Measurements from ENCODE around the gene NAV2.
A peak's percentile ranks its signal among the peaks of the same experiment; 100 is the strongest.

NAV2 gene

GRCh38 chr11:19769820-19770219 is 57.2 kb downstream of the NAV2 start:
- Histone ChIP-seq H3K27me3 (ENCODE audit: control insufficient read depth, insufficient read depth, low read length) (peaks cover 8% of the 10 kb centered on the region; the same call in 1 of the 2 replicates), H3K36me3 (ENCODE audit: control insufficient read depth, insufficient read depth, low read length) (no peaks in the 10 kb centered on the region), H3K4me1 (ENCODE audit: control insufficient read depth, insufficient read depth, low read length) (peaks cover 42% of the 10 kb centered on the region), H3K4me3 (ENCODE audit: low read depth, low read length) (no peak overlapping the region), H3K9me3 (ENCODE audit: control insufficient read depth, insufficient read depth, low read depth, low read length) (no peaks in the 10 kb centered on the region), H3K27ac (ENCODE audit: low read depth, low read length) (no peak overlapping the region), H3K9ac (ENCODE audit: low read length) (no peak overlapping the region)

GRCh38 chr11:19770277-19770676 is 57.6 kb downstream of the NAV2 start:
- Histone ChIP-seq H3K9me3 (ENCODE audit: control insufficient read depth, insufficient read depth, low read depth, low read length) (no peaks in the 10 kb centered on the region), H3K9ac (ENCODE audit: low read length) (no peak overlapping the region), H3K27ac (ENCODE audit: low read depth, low read length) (no peak overlapping the region), H3K4me3 (ENCODE audit: low read depth, low read length) (no peak overlapping the region), H3K36me3 (ENCODE audit: control insufficient read depth, insufficient read depth, low read length) (no peaks in the 10 kb centered on the region), H3K4me1 (ENCODE audit: control insufficient read depth, insufficient read depth, low read length) (peaks cover 42% of the 10 kb centered on the region), H3K27me3 (ENCODE audit: control insufficient read depth, insufficient read depth, low read length) (peaks cover 8% of the 10 kb centered on the region; the same call in 1 of the 2 replicates)

GRCh38 chr11:19771463-19771862 is 58.8 kb downstream of the NAV2 start:
- peak overlapping the region; percentile 76; the same call in 1 of the 2 replicates for H3K27ac ChIP-seq (ENCODE audit: low read depth, low read length)
- no peak overlapping the region for H3K4me3 ChIP-seq (ENCODE audit: low read depth, low read length)
- no peak overlapping the region for H3K9ac ChIP-seq (ENCODE audit: low read length)
- H3K4me1 ChIP-seq (ENCODE audit: control insufficient read depth, insufficient read depth, low read length), result peaks cover 46% of the 10 kb centered on the region
- H3K36me3 ChIP-seq (ENCODE audit: control insufficient read depth, insufficient read depth, low read length), result no peaks in the 10 kb centered on the region
- peaks cover 6% of the 10 kb centered on the region for H3K27me3 ChIP-seq (ENCODE audit: control insufficient read depth, insufficient read depth, low read length)
- no peaks in the 10 kb centered on the region for H3K9me3 ChIP-seq (ENCODE audit: control insufficient read depth, insufficient read depth, low read depth, low read length)

- H3K36me3 ChIP-seq (ENCODE audit: control insufficient read depth, insufficient read depth, low read length), result no peaks in the 10 kb centered on the region
- H3K27me3 ChIP-seq (ENCODE audit: control insufficient read depth, insufficient read depth, low read length), result peaks cover 6% of the 10 kb centered on the region
- H3K9me3 ChIP-seq (ENCODE audit: control insufficient read depth, insufficient read depth, low read depth, low read length), result no peaks in the 10 kb centered on the region
- H3K4me3 ChIP-seq (ENCODE audit: low read depth, low read length), result peak overlapping the region; percentile 30
- H3K4me1 ChIP-seq (ENCODE audit: control insufficient read depth, insufficient read depth, low read length), result peaks cover 49% of the 10 kb centered on the region
- peak overlapping the region; percentile 41 for H3K9ac ChIP-seq (ENCODE audit: low read length)
- H3K27ac ChIP-seq (ENCODE audit: low read depth, low read length), result peak overlapping the region; percentile 76
Observed at GRCh38 chr11:19772480-19772879, 59.8 kb downstream of the NAV2 start.

- H3K9me3 ChIP-seq (ENCODE audit: control insufficient read depth, insufficient read depth, low read depth, low read length), result no peaks in the 10 kb centered on the region
- H3K4me1 ChIP-seq (ENCODE audit: control insufficient read depth, insufficient read depth, low read length), result peaks cover 58% of the 10 kb centered on the region
Observed at GRCh38 chr11:19774329-19774728, 61.7 kb downstream of the NAV2 start.

GRCh38 chr11:19774817-19775580 is 62.4 kb downstream of the NAV2 start:
- Histone ChIP-seq H3K9ac (ENCODE audit: low read length) (no peak overlapping the region), H3K27ac (ENCODE audit: low read depth, low read length) (no peak overlapping the region), H3K36me3 (ENCODE audit: control insufficient read depth, insufficient read depth, low read length) (no peaks in the 10 kb centered on the region), H3K4me3 (ENCODE audit: low read depth, low read length) (no peak overlapping the region), H3K27me3 (ENCODE audit: control insufficient read depth, insufficient read depth, low read length) (peaks cover 11% of the 10 kb centered on the region), H3K4me1 (ENCODE audit: control insufficient read depth, insufficient read depth, low read length) (peaks cover 60% of the 10 kb centered on the region), H3K9me3 (ENCODE audit: control insufficient read depth, insufficient read depth, low read depth, low read length) (no peaks in the 10 kb centered on the region)

More at GRCh38 chr11:19774329-19774728, 61.7 kb downstream of the NAV2 start:
- H3K27me3 ChIP-seq (ENCODE audit: control insufficient read depth, insufficient read depth, low read length), result peaks cover 11% of the 10 kb centered on the region
- no peak overlapping the region for H3K9ac ChIP-seq (ENCODE audit: low read length)
- H3K4me3 ChIP-seq (ENCODE audit: low read depth, low read length), result no peak overlapping the region
- H3K27ac ChIP-seq (ENCODE audit: low read depth, low read length), result no peak overlapping the region
- H3K36me3 ChIP-seq (ENCODE audit: control insufficient read depth, insufficient read depth, low read length), result no peaks in the 10 kb centered on the region

GRCh38 chr11:19775622-19776021 is 63.0 kb downstream of the NAV2 start:
- H3K4me1 ChIP-seq (ENCODE audit: control insufficient read depth, insufficient read depth, low read length), result peaks cover 61% of the 10 kb centered on the region
- H3K36me3 ChIP-seq (ENCODE audit: control insufficient read depth, insufficient read depth, low read length), result no peaks in the 10 kb centered on the region

GRCh38 chr11:19777039-19777376 is 64.4 kb downstream of the NAV2 start:
- Histone ChIP-seq H3K4me3 (ENCODE audit: low read depth, low read length) (peak overlapping the region; percentile 96), H3K9ac (ENCODE audit: low read length) (peak overlapping the region; percentile 80), H3K36me3 (ENCODE audit: control insufficient read depth, insufficient read depth, low read length) (no peaks in the 10 kb centered on the region), H3K9me3 (ENCODE audit: control insufficient read depth, insufficient read depth, low read depth, low read length) (no peaks in the 10 kb centered on the region; the same call in 1 of the 2 replicates), H3K4me1 (ENCODE audit: control insufficient read depth, insufficient read depth, low read length) (peaks cover 50% of the 10 kb centered on the region), H3K27ac (ENCODE audit: low read depth, low read length) (no peak overlapping the region), H3K27me3 (ENCODE audit: control insufficient read depth, insufficient read depth, low read length) (peaks cover 11% of the 10 kb centered on the region)

More at GRCh38 chr11:19775622-19776021, 63.0 kb downstream of the NAV2 start:
- Histone ChIP-seq H3K4me3 (ENCODE audit: low read depth, low read length) (no peak overlapping the region), H3K27me3 (ENCODE audit: control insufficient read depth, insufficient read depth, low read length) (peaks cover 11% of the 10 kb centered on the region), H3K9ac (ENCODE audit: low read length) (no peak overlapping the region), H3K9me3 (ENCODE audit: control insufficient read depth, insufficient read depth, low read depth, low read length) (no peaks in the 10 kb centered on the region), H3K27ac (ENCODE audit: low read depth, low read length) (no peak overlapping the region)

GRCh38 chr11:19777377-19778102 is 64.9 kb downstream of the NAV2 start:
- no peaks in the 10 kb centered on the region for H3K36me3 ChIP-seq (ENCODE audit: control insufficient read depth, insufficient read depth, low read length)
- peak overlapping the region; percentile 80 for H3K9ac ChIP-seq (ENCODE audit: low read length)
- peaks cover 11% of the 10 kb centered on the region for H3K27me3 ChIP-seq (ENCODE audit: control insufficient read depth, insufficient read depth, low read length)
- peak overlapping the region; percentile 96 for H3K4me3 ChIP-seq (ENCODE audit: low read depth, low read length)
- peaks cover 45% of the 10 kb centered on the region for H3K4me1 ChIP-seq (ENCODE audit: control insufficient read depth, insufficient read depth, low read length)
- H3K9me3 ChIP-seq (ENCODE audit: control insufficient read depth, insufficient read depth, low read depth, low read length), result no peaks in the 10 kb centered on the region; the same call in 1 of the 2 replicates
- peak overlapping the region; percentile 70 for H3K27ac ChIP-seq (ENCODE audit: low read depth, low read length)

- H3K9ac ChIP-seq (ENCODE audit: low read length), result no peak overlapping the region
- H3K4me3 ChIP-seq (ENCODE audit: low read depth, low read length), result peak overlapping the region; percentile 96
- H3K4me1 ChIP-seq (ENCODE audit: control insufficient read depth, insufficient read depth, low read length), result peaks cover 37% of the 10 kb centered on the region
- no peak overlapping the region for H3K27ac ChIP-seq (ENCODE audit: low read depth, low read length)
- H3K36me3 ChIP-seq (ENCODE audit: control insufficient read depth, insufficient read depth, low read length), result no peaks in the 10 kb centered on the region
- no peaks in the 10 kb centered on the region; the same call in 1 of the 2 replicates for H3K9me3 ChIP-seq (ENCODE audit: control insufficient read depth, insufficient read depth, low read depth, low read length)
- peaks cover 5% of the 10 kb centered on the region; the same call in 1 of the 2 replicates for H3K27me3 ChIP-seq (ENCODE audit: control insufficient read depth, insufficient read depth, low read length)
Observed at GRCh38 chr11:19779740-19780139, 67.1 kb downstream of the NAV2 start.

GRCh38 chr11:19781351-19781750 is 68.7 kb downstream of the NAV2 start:
- H3K36me3 ChIP-seq (ENCODE audit: control insufficient read depth, insufficient read depth, low read length), result no peaks in the 10 kb centered on the region

More at GRCh38 chr11:19781351-19781750, 68.7 kb downstream of the NAV2 start:
- Histone ChIP-seq H3K27ac (ENCODE audit: low read depth, low read length) (no peak overlapping the region), H3K4me1 (ENCODE audit: control insufficient read depth, insufficient read depth, low read length) (peaks cover 33% of the 10 kb centered on the region), H3K27me3 (ENCODE audit: control insufficient read depth, insufficient read depth, low read length) (peaks cover 5% of the 10 kb centered on the region; the same call in 1 of the 2 replicates), H3K9ac (ENCODE audit: low read length) (no peak overlapping the region), H3K9me3 (ENCODE audit: control insufficient read depth, insufficient read depth, low read depth, low read length) (no peaks in the 10 kb centered on the region; the same call in 1 of the 2 replicates), H3K4me3 (ENCODE audit: low read depth, low read length) (no peak overlapping the region)

Data from HUES6 (cell line).